ENCODE results near the gene LEFTY2. TPM values are rescaled to one million over a fixed set of nuclear protein-coding genes. Genes with fewer than 3 reads are reported as not detected.

Gene LEFTY2
- total and polyA plus RNA-seq, 10 of the 15 experiments (the other 5 are each of a cell fraction or from before 2014, with no cell fraction given), result not detected

DNA sequence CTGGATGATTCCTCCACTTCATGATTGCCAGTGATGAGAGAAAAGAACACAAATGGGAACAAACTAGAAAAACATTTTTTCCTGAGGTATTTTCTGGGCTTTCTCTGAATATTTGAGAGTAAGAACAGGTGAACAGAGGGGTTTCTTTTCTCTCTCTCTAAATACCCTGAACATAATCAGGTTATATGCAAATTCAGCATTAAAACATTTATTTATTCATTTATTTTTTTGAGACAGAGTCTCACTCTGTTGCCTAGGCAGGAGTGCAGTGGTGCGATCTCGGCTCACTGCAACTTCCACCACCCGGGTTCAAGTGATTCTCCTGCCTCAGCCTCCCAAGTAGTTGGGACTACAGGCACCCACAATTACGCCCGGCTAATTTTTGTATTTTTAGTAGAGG, 5.8 kb upstream of the LEFTY2 start:
- Histone ChIP-seq H3K9me3 (replicated peaks; ENCODE audit: control insufficient read depth, insufficient read depth, low read length) (no peaks in the 10 kb centered on the region), H3K4me3 (no peak overlapping the region), H3K4me1 (ENCODE audit: control insufficient read depth, insufficient read depth, low read length) (peaks cover 21% of the 10 kb centered on the region), H3K36me3 (ENCODE audit: control insufficient read depth in 2 of 2, insufficient read depth in 2 of 2, low read length in 1 of 2) (no peaks in the 10 kb centered on the region), H3K27ac (ENCODE audit: control insufficient read depth, insufficient read depth) (no peak overlapping the region), H4K20me1 (ENCODE audit: control insufficient read depth, insufficient read depth) (no peaks in the 10 kb centered on the region), H3K27me3 (replicated peaks in 1 of 2; ENCODE audit: control insufficient read depth in 2 of 2, insufficient read depth in 2 of 2, low read length in 1 of 2) (no peaks in the 10 kb centered on the region; a peak in 1 of 4 replicates), H3K4me2 (ENCODE audit: control insufficient read depth, insufficient read depth) (no peak overlapping the region), H3K79me2 (ENCODE audit: control insufficient read depth, insufficient read depth, low read length) (no peaks in the 10 kb centered on the region), H3K9ac (ENCODE audit: control insufficient read depth, insufficient read depth, low read length) (no peak overlapping the region), H2AFZ (ENCODE audit: control insufficient read depth, low read depth, low read length) (no peak overlapping the region)
- DNase-seq (ENCODE audit: low read depth, low spot score) (no peak), FAIRE-seq (no peak), ATAC-seq (no peak)
- ChIA-PET RAD21 (ENCODE audit: unreplicated experiment) (no interaction called here), CTCF (interaction anchor here (1.1 kb wide), 1 partner anchor 14 kb away, joined by 3 read pairs; no protein-coding TSS in a partner anchor), SMC1A (ENCODE audit: uncharacterized antibody, unreplicated experiment) (no interaction called here), POLR2A (no interaction called here)
- intact Hi-C loops (cut with micrococcal nuclease; ENCODE audit: unreplicated experiment) (no loop called here), in situ Hi-C loops (cut with MboI) (no loop called here)
- no TSS peak for BruUV-seq (replicated peaks)
- TF ChIP-seq NFXL1 (IDR thresholded peaks at IDR 0.05; ENCODE audit: borderline replicate concordance) (no peak), ZNF24 (IDR thresholded peaks at IDR 0.05) (no peak), PAX8 (IDR thresholded peaks at IDR 0.05) (no peak), SRF (IDR thresholded peaks at IDR 0.05; ENCODE audit: low read depth in 2 of 2, low read length in 2 of 2) (no peak), POLR2A (IDR thresholded peaks at IDR 0.05; ENCODE audit: low read depth, low read length) (no peak), SIN3A (IDR thresholded peaks at IDR 0.05; ENCODE audit: low read depth, low read length) (no peak), RCOR1 (conservative IDR thresholded peaks at IDR 0.05; ENCODE audit: low read depth, low read length) (no peak), NR2F1 (conservative IDR thresholded peaks at IDR 0.05) (no peak), SIX5 (IDR thresholded peaks at IDR 0.05; ENCODE audit: low read depth, low read length, severe bottlenecking) (no peak), GABPA (IDR thresholded peaks at IDR 0.05; ENCODE audit: low read depth) (no peak), NR2C2 (IDR thresholded peaks at IDR 0.05; ENCODE audit: borderline replicate concordance, control insufficient read depth, insufficient read length, low read depth) (no peak), TCF7 (IDR thresholded peaks at IDR 0.05; ENCODE audit: borderline replicate concordance) (no peak), NFIC (IDR thresholded peaks at IDR 0.05; ENCODE audit: low read depth, low read length) (no peak), RAD21 (IDR thresholded peaks at IDR 0.05; ENCODE audit: insufficient read depth, low read depth, low read length) (no peak), MTA2 (IDR thresholded peaks at IDR 0.05; ENCODE audit: low read depth) (no peak)
- TF ChIP-seq, protein P1, sequence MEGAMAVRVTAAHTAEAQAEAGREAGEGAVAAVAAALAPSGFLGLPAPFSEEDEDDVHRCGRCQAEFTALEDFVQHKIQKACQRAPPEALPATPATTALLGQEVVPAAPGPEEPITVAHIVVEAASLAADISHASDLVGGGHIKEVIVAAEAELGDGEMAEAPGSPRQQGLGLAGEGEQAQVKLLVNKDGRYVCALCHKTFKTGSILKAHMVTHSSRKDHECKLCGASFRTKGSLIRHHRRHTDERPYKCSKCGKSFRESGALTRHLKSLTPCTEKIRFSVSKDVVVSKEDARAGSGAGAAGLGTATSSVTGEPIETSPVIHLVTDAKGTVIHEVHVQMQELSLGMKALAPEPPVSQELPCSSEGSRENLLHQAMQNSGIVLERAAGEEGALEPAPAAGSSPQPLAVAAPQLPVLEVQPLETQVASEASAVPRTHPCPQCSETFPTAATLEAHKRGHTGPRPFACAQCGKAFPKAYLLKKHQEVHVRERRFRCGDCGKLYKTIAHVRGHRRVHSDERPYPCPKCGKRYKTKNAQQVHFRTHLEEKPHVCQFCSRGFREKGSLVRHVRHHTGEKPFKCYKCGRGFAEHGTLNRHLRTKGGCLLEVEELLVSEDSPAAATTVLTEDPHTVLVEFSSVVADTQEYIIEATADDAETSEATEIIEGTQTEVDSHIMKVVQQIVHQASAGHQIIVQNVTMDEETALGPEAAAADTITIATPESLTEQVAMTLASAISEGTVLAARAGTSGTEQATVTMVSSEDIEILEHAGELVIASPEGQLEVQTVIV (IDR thresholded peaks at IDR 0.05; ENCODE audit: borderline replicate concordance, partially characterized antibody), result no peak
- TF ChIP-seq, protein P2, sequence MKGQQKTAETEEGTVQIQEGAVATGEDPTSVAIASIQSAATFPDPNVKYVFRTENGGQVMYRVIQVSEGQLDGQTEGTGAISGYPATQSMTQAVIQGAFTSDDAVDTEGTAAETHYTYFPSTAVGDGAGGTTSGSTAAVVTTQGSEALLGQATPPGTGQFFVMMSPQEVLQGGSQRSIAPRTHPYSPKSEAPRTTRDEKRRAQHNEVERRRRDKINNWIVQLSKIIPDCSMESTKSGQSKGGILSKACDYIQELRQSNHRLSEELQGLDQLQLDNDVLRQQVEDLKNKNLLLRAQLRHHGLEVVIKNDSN (IDR thresholded peaks at IDR 0.05; ENCODE audit: borderline replicate concordance, extremely low read length, insufficient read depth, low read depth, low read length), result no peak
- 73% methylated on average over 5 of the region's 5 CpGs for WGBS (ENCODE audit: insufficient coverage, insufficient replicate concordance, low lambda C conversion rate, missing lambda C conversion rate)
